DMS 273 (cell line): Measurements from ENCODE around the gene RUFY1.
"Not testable (repeated sequence)": the region's sequence is repeated elsewhere in the genome, so short reads cannot be mapped to it uniquely, and the experiment has no call there.

ENCODE experiments used
- DNase-seq: peaks from one replicate; lab custom pipeline; 2025; ENCODE audit not compliant: unreplicated experiment; lab: John Stamatoyannopoulos, UW

RUFY1 gene

DNA sequence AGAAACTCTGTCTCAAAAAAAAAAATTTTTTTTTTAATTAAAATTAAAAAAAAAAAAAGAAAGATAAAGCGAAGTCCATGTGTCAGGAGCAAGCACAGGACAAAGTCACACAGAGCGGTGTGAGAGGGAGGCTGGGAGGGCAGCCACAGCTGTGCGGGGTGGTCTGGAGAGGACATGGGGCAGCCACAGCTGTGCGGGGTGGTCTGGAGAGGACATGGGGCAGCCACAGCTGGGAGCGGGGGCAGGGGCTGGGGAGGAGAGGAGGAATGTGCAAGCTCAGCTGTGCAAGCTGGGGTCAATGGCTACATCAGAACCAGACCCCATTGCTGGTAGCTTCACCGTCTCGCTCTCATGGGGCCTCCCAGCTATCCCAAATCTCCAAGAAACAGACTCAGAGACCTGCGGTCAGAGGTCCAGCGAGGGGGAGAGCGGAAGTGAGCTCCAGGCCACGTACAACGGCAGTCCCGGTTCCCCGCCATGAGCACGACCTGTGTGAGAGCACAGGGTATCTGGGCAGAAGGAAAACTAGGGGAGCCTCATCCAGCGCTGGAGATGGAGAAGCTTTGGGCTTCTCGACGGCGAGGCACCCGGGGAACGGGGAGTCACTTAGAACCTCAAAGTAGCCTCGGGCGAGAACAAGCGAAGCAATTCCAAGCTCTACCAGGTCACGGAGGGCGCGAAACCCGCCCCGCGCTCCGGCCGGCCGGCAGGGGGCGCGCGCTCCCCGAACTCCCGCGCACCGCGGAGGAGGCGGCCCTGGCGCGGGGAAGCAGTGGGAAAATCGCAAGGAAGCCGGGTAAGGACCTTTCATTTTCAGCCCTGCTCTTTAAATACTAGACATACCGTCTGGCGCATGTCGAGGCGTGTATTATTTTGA is 107.2 kb downstream of the RUFY1 start:
- not testable (repeated sequence) for DNase-seq

DNA sequence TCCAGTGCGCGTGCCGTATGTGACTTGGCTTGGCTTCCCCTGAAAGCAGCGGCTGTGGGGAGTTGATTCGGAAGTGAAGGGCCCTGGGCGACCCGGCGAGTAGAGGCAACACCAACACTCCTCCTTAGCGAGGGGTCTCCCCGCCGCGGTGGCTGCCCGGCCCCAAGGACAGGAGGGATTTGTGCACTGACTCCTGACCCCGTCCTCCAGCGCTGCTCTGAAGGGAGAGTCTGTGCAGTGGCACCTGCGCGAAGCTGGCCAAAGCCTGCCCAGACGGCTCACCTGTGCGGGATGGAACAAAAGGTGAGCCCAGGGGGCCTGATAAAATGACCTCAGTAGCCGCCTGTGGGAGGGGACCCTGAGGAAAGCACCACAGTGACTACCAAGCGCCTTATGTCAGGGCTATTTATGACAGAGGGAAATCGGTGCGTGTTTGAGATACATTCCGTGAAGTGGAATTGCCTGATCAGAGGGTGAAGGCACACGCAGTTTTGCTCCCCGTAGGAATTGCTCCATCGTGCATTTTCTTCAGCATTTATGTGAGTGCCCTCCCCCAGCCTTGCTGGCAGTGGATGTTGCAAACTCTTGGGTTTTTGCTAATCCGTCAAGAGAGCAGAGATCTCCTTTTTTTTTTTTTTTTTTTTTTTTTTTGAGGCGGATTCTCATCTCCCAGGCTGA is 108.0 kb downstream of the RUFY1 start:
- peak; percentile 37 for DNase-seq
